ENCODE data around the gene PATL1.

PATL1 gene

DNA sequence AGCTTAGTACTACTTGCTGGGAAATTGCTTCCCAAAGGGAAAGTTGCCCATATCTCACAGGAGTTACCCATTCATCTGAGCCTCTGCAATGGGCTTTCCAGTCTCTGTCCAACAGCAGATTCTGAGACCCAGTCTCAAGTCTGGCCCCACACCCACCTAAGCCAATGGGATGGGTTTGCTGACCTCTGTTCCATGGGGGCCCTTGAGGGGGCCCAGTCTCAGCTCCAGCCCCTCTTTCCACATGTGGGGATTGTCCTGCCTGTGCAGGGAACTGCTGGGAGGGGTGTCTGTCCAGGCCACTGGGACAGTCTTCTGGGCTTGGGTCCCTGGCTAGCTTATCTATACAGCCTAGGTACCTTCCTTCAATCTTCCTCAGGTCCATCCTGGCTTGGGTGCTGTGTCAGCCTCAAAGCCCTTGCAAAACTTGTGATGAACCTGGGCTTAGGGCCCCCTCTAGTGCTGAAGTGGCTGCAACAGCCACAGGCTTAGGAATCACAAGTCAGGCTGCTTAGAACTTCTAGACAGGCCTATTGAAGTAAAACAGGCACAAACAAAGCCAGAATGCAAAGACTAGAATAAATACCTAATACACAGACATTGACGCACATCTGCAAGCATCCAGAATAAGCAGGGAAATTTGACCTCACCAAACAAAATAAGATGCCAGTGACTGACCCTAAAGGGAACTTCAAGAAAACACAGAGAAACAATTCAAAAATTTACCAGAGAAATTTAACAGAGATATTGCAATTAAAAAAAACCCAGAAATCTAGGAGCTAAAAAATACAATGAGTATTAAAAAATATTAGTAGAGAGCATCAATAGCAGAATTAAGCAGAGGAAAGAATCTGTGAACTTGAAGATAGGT lies 11.7 kb upstream of the PATL1 start:
- no peaks in the 10 kb centered on the region for H3K36me3 ChIP-seq (ENCODE audit: insufficient read depth)
- no peaks in the 10 kb centered on the region for H4K20me1 ChIP-seq (ENCODE audit: insufficient read depth)
- H3K4me1 ChIP-seq (ENCODE audit: low read depth, poor library complexity, severe bottlenecking): no peaks in the 10 kb centered on the region
- no peaks in the 10 kb centered on the region for H3K27me3 ChIP-seq (ENCODE audit: insufficient read depth, low read depth)
- H3K79me2 ChIP-seq (ENCODE audit: insufficient read depth, low read depth): no peaks in the 10 kb centered on the region
- TF ChIP-seq, protein P1, sequence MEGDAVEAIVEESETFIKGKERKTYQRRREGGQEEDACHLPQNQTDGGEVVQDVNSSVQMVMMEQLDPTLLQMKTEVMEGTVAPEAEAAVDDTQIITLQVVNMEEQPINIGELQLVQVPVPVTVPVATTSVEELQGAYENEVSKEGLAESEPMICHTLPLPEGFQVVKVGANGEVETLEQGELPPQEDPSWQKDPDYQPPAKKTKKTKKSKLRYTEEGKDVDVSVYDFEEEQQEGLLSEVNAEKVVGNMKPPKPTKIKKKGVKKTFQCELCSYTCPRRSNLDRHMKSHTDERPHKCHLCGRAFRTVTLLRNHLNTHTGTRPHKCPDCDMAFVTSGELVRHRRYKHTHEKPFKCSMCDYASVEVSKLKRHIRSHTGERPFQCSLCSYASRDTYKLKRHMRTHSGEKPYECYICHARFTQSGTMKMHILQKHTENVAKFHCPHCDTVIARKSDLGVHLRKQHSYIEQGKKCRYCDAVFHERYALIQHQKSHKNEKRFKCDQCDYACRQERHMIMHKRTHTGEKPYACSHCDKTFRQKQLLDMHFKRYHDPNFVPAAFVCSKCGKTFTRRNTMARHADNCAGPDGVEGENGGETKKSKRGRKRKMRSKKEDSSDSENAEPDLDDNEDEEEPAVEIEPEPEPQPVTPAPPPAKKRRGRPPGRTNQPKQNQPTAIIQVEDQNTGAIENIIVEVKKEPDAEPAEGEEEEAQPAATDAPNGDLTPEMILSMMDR (conservative IDR thresholded peaks at IDR 0.05; ENCODE audit: low read depth, low read length): peak; percentile 87
- no peak overlapping the region for H3K4me2 ChIP-seq
- H2AFZ ChIP-seq (ENCODE audit: low read depth): peak overlapping the region; percentile 21; the same call in 1 of the 2 replicates
- no peak overlapping the region for H3K4me3 ChIP-seq (IDR thresholded peaks at IDR 0.05; ENCODE audit: insufficient read depth, low read depth, low read length)
- no peak overlapping the region for H3K9ac ChIP-seq
- no peak overlapping the region for H3K27ac ChIP-seq

DNA sequence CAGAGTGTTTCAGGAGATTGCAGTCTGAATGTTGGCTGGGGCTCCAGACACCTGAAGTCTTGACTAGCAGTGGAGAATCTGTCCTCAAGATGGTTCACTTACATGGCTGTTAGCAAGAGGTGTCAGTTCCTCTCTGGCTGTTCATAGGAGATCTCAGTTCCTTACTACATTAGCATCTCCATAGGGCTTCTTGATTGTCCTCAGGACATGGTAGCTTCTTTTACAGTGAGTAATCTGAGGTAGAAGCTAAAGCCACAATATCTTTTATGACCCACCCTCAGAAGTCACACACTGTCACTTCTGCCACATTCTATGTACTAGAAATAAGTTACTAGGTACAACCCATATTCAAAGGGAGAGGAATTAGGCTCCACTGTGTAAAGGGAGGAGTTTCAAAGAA lies 10.5 kb upstream of the PATL1 start:
- Histone ChIP-seq H3K27me3 (ENCODE audit: insufficient read depth, low read depth) (no peaks in the 10 kb centered on the region), H3K4me1 (ENCODE audit: low read depth, poor library complexity, severe bottlenecking) (no peaks in the 10 kb centered on the region), H3K79me2 (ENCODE audit: insufficient read depth, low read depth) (no peaks in the 10 kb centered on the region), H3K36me3 (ENCODE audit: insufficient read depth) (no peaks in the 10 kb centered on the region), H3K9ac (no peak overlapping the region), H3K4me2 (no peak overlapping the region), H4K20me1 (ENCODE audit: insufficient read depth) (no peaks in the 10 kb centered on the region), H3K27ac (no peak overlapping the region), H3K4me3 (IDR thresholded peaks at IDR 0.05; ENCODE audit: insufficient read depth, low read depth, low read length) (no peak overlapping the region), H2AFZ (ENCODE audit: low read depth) (no peak overlapping the region)
- TF ChIP-seq, protein P1 (conservative IDR thresholded peaks at IDR 0.05; ENCODE audit: low read depth, low read length): no peak

- no peaks in the 10 kb centered on the region for H3K27me3 ChIP-seq (ENCODE audit: insufficient read depth, low read depth)
- no peaks in the 10 kb centered on the region for H3K36me3 ChIP-seq (ENCODE audit: insufficient read depth)
- no peak overlapping the region for H2AFZ ChIP-seq (ENCODE audit: low read depth)
- no peak overlapping the region for H3K4me2 ChIP-seq
- no peaks in the 10 kb centered on the region for H4K20me1 ChIP-seq (ENCODE audit: insufficient read depth)
- TF ChIP-seq, protein P1 (conservative IDR thresholded peaks at IDR 0.05; ENCODE audit: low read depth, low read length): no peak
- H3K4me1 ChIP-seq (ENCODE audit: low read depth, poor library complexity, severe bottlenecking): no peaks in the 10 kb centered on the region
- H3K27ac ChIP-seq: no peak overlapping the region
- H3K79me2 ChIP-seq (ENCODE audit: insufficient read depth, low read depth): no peaks in the 10 kb centered on the region
- H3K4me3 ChIP-seq (IDR thresholded peaks at IDR 0.05; ENCODE audit: insufficient read depth, low read depth, low read length): no peak overlapping the region
- no peak overlapping the region for H3K9ac ChIP-seq
Observed at GRCh38 chr11:59678813-59679165, 10.0 kb upstream of the PATL1 start.

DNA sequence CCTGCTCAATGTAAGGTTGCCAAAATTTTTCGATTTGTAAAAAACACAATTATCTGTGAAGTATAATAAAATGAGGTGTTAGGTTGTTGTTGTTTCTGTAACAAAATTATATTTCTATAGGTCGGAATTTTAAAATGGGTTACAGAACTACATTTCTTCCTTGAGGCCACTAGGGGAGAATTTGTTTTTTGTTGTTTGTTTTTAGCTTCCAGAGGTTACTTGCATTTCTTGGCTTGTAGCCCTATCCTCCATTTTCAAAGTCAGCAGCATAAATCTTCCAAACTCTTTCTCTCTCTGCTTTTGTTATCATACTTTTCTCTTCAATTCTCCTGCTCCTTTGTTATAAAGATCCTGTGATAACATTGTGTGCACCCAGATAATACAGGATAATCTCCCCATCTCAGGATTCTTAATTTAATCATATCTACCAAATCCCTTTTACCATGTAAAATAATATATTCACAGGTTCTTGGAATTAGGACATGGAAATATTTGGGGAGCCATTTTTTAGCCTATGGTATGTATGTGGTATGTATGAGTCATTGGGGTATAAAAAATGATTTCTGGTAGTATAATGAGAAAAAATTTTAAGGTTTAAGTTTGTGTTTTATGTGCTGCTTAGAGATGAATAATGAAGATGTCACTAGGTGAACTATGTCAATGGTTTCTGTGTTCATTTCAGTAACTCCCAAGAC lies 9.4 kb upstream of the PATL1 start:
- H3K4me3 ChIP-seq (IDR thresholded peaks at IDR 0.05; ENCODE audit: insufficient read depth, low read depth, low read length): no peak overlapping the region
- H3K4me2 ChIP-seq: no peak overlapping the region
- H3K79me2 ChIP-seq (ENCODE audit: insufficient read depth, low read depth): no peaks in the 10 kb centered on the region
- H4K20me1 ChIP-seq (ENCODE audit: insufficient read depth): no peaks in the 10 kb centered on the region
- TF ChIP-seq, protein P1 (conservative IDR thresholded peaks at IDR 0.05; ENCODE audit: low read depth, low read length): no peak
- H2AFZ ChIP-seq (ENCODE audit: low read depth): no peak overlapping the region
- H3K9ac ChIP-seq: no peak overlapping the region
- H3K36me3 ChIP-seq (ENCODE audit: insufficient read depth): no peaks in the 10 kb centered on the region
- no peaks in the 10 kb centered on the region for H3K27me3 ChIP-seq (ENCODE audit: insufficient read depth, low read depth)
- H3K4me1 ChIP-seq (ENCODE audit: low read depth, poor library complexity, severe bottlenecking): no peaks in the 10 kb centered on the region
- H3K27ac ChIP-seq: no peak overlapping the region
